Hematopoietic multipotent progenitor cell treated with erythropoietin and hydrocortisone succinate and interleukin-3 and kit ligand, for 6 days (in vitro differentiated cells): ENCODE data around the gene IGSF21.
A peak's percentile ranks its signal among the peaks of the same experiment; 100 is the strongest.

Experiments
- DNase-seq: peaks from one replicate; pipeline ENCODE4 v3.0.0-alpha.2; 2015

The IGSF21 gene

DNA sequence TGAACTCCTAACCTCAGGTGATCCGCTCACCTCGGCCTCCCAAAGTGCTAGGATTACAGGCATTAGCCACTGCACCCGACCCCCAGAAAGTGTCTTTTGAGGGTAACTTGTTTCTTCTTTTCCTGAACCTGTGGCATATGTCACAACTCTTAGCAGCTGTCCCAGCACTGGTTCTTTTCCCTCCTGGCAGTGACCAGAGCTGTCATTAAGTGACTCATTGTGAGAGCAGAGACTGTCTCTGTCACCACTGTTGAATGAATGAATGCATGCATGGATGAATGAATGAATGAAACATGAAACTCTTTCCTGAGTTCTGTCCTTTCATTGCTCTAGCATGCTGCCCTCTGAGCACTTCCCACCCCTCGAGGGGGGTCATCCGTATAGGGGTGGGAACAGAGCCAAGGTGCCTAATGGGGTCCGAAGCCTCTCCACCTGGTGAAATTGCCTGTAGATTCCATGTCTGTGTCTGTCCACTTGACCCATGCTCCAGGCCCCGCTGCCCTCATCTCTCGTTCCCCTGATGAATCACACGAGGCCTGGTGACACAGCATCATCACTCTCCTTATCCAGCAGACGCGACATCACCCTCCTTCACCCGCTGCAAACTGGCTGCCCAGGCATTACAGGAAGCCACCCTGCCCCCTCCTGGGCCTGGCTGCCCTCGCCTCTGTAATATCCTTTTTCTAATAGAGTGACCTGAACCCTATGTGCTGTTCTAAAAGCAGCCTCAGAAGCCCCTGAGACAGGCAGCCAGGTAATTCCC is 75.0 kb downstream of the IGSF21 start:
- no peak for DNase-seq

- DNase-seq: no peak
Measured at GRCh38 chr1:18183533-18183932, 75.9 kb downstream of the IGSF21 start.

DNA sequence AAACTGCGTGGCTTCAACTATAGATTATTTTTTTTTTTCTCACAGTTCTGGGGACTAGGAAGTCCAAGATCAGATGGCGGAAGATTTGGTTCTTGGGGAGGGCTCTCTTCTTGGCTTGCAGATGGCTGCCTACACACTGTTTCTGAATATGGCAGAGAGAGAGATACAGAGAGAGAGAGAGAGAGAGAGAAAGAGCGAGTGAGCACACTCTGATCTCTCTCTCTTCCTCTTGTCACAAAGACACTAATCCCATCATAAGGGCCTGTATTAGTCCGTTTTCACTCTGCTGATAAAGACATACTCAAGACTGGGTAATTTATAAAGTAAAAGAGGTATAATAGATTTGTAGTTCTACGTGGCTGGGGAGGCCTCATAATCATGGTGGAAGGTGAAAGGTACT is 79.5 kb downstream of the IGSF21 start:
- DNase-seq: no peak

GRCh38 chr1:18188820-18189517 is 81.4 kb downstream of the IGSF21 start:
- DNase-seq: no peak

DNA sequence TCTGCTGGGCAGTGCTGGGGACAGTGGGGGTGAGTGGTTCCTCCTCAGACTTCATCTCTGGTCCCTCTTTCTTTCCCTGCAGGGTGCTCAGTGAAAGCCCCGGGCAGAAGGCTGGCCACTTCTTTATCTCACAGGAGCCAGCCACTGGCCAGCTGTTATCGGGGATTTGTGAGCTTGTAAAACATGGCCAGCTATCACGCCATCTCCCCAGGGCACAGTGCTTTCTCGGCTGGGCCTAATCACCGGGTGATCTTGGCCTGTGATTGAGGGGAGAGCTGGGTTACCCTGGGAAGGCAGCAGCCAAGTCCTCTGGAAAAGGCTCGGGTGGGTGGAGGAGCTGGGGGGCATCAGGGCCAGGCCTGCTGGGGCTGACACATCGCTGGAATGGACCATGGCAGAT is 83.0 kb downstream of the IGSF21 start:
- DNase-seq: no peak

- no peak for DNase-seq
Measured at GRCh38 chr1:18191037-18191436, 83.4 kb downstream of the IGSF21 start.

GRCh38 chr1:18191481-18192155 is 84.0 kb downstream of the IGSF21 start:
- DNase-seq: no peak

DNA sequence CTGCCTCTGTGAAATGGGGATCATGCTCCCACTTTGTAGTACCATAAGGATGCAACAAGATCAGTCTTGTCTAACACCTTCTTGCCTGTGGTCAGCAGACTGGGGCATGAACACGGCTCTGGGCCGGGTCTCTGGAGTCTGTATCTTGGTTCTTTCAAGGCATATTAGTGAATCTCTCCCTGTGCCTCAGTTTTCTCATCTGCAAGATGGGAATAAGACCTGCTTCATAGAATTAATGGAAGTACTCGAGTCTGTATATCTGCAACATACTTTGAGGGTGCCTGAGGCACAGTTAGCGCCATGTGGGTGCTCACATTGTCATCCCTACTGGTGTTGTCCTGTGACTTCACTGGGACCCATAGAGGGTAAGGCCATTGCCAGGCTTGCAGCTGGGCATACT is 84.6 kb downstream of the IGSF21 start:
- no peak for DNase-seq

GRCh38 chr1:18192974-18193373 is 85.4 kb downstream of the IGSF21 start:
- no peak for DNase-seq

DNA sequence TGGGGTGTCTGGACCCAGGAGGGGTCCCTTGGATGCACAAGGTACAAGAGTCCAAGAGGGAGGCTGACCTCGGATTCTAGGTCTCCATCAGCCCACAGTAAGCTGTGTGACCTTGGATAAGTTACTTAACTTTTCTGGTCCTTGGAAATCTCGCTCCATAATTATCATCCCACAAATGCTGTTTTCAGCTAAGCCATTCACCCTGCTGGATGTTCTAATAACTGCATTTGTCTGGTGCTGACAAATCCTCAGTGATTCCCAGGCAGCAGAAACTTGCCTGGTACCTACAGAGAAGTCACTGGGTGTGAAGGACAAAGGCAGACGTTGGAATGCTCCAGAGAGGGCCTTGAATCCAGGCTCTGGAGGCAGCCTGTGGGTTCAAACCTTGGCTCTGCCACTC is 89.7 kb downstream of the IGSF21 start:
- no peak for DNase-seq

DNA sequence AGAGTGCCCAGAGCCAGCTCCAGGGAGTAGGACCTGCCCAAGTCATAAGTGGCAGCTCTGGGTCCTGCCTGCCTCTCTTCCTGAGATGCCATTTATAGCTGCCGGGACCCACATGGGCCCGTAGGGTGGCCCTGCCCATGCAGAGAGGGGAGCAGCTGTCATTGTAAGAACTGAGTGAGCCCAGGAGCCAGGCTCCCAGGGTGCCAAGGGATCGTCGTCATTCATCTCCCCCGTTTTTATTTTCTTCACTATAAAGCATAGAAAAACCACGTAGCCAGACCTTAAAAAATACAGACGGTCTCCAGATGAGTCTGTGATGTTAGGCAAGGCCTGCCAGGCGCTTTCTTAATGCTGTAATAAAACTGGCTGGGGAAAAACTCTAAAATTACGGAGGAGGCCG is 90.7 kb downstream of the IGSF21 start:
- DNase-seq: no peak

DNA sequence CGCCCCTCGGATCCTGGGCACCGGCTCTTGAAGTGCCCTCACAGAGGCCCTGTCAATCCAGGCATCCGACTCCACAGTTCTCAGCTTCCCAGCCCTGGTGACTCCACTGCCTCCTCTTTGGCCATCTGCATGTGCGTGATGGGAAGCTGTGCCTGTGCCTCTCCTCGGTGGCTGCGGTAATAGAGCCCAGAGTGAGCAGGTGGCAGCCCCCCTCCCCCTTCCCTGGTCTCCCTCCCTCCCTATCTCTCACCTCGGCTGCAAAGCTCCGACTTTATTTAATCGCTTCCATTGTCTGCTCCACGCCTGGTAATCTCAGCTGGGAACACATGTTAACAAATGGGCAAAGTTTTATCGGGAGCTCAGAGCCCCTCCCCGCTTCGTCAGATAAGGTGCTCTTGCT is 91.9 kb downstream of the IGSF21 start:
- DNase-seq: no peak

- DNase-seq: peak; percentile 4
Measured at GRCh38 chr1:18200136-18200717, 92.6 kb downstream of the IGSF21 start.

GRCh38 chr1:18200918-18201317 is 93.3 kb downstream of the IGSF21 start:
- DNase-seq: no peak

DNA sequence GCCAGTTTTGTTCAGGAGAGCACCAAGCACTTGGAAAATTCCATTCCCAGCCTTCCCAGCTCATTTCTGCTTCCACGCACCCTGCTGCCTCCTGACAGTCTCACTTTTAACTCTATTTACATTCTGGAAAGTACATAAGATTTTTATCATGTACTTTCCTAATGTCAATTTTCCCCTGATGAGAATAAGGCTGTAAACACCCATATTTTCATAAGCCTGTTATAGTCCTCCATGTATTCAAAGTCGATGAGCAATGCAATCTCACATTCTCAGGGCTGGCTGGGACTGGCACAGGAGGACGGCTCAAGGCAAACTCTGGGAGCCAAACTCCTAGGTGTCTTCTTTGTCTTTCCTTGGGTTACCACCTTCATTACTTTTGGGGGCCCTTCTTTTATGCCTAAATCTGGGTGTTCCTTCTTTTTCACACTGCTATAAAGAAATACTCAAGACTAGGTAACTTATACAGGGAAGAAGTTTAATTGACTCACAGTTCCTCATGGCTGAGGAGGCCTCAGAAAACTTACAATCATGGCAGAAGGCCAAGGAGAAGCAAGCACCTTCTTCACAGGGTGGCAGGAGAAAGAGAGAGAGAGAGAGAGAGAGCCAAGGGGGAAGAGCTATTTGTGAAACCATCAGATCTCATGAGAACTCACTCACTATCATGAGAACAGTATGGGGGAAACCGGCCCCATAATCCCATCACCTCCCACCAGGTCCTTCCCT is 94.6 kb downstream of the IGSF21 start:
- DNase-seq: no peak

DNA sequence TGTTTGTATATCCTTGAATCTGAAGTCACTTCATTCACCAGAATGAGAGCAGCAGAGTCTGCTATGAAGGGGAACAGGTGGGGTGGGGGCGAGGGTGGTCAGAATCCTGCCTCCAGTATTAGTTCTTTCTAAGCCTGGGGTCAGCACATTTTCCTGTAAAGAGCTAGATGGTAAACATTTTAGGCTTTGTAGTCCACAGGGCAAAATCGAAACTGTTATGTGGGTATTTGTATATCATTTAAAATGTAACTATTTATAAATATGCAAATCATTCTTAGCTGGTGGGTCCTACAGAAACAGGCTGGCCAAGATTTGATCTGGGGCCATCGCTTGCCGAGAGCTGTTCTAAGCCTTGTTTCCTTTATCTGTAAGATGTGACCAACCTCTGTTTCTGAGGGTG is 96.0 kb downstream of the IGSF21 start:
- no peak for DNase-seq

GRCh38 chr1:18204575-18204974 is 97.0 kb downstream of the IGSF21 start:
- DNase-seq: no peak

- no peak for DNase-seq
Measured at GRCh38 chr1:18205319-18205718, 97.7 kb downstream of the IGSF21 start.

GRCh38 chr1:18211764-18212163 is 104.2 kb downstream of the IGSF21 start:
- DNase-seq: no peak

DNA sequence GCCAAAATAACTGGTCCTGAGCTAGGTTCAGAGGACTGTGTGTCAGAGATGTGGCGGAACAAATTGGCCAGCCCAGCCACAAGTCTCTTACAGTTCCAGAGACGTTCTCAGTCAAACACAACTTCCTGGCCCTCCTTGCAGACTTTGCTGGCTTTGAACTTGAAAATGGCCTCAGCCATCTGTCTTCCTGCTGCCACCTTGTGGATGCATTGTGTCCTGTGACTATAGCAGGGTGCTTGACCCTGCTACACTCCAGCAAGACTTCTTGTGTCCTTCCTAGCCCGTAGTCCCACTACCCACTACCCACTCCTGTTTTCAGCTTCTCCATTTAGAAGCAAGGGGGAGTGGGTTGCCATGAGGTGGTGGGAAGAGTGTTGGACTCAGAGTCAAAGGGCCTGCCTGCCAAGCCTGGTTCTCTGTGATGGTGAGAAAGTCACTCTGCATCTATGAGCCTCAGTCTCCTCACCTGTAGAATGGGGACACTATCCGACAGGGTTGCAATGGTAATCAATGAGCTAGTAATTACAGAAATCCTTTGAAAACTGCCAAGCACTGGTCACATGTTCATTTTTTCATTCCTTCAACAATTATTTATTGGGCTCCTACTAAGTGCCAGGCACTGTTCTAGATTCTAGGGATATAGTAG is 109.9 kb downstream of the IGSF21 start:
- DNase-seq: peak; percentile 52

GRCh38 chr1:18229625-18230024 is 122.0 kb downstream of the IGSF21 start:
- DNase-seq: no peak

GRCh38 chr1:18230321-18230720 is 122.7 kb downstream of the IGSF21 start:
- DNase-seq: no peak
